Activated CD8-positive, alpha-beta T cell treated with anti-CD3 and anti-CD28 coated beads for 36 hours (primary cell): ENCODE results near the gene CENPP. TPM values are rescaled to one million over a fixed set of nuclear protein-coding genes. Genes with fewer than 3 reads are reported as not detected.

Experiments
- ATAC-seq: fragments of 200-7000 bp; cut with Tn5 transposase; one replicate; pipeline ENCODE4 v1.10.0; 2021; ENCODE audit warnings: mild to moderate bottlenecking, moderate library complexity
- CTCF ChIA-PET: fragments of 350-600 bp; sonication (Branson Sonifier 250); formaldehyde crosslinking; loops from one replicate; lab custom pipeline; 2021; ENCODE audit warnings: antibody characterized with exemption; lab: Charles Lee
- POLR2A ChIA-PET: fragments of 350-600 bp; sonication (Branson Sonifier 250); formaldehyde crosslinking; loops from one replicate; lab custom pipeline; 2021; ENCODE audit warnings: antibody characterized with exemption; lab: Charles Lee
- DNase-seq: peaks from one replicate; pipeline ENCODE4 v3.0.0-alpha.2; 2020
- H3K27ac Mint-ChIP-seq: one replicate; pipeline ENCODE4 v1.8.0; 2021; ENCODE audit warnings: mild to moderate bottlenecking, mixed read lengths
- H3K27me3 Mint-ChIP-seq: one replicate; pipeline ENCODE4 v1.8.0; 2021; ENCODE audit warnings: mixed read lengths
- H3K36me3 Mint-ChIP-seq: one replicate; pipeline ENCODE4 v1.8.0; 2021; ENCODE audit warnings: low read depth, mixed read lengths
- H3K4me1 Mint-ChIP-seq: one replicate; pipeline ENCODE4 v1.8.0; 2021; ENCODE audit warnings: low read depth, mixed read lengths
- H3K4me3 Mint-ChIP-seq: one replicate; pipeline ENCODE4 v1.8.0; 2021; ENCODE audit warnings: mild to moderate bottlenecking, moderate library complexity, mixed read lengths
- H3K9me3 Mint-ChIP-seq: one replicate; pipeline ENCODE4 v1.8.0; 2021; ENCODE audit warnings: mixed read lengths
- intact Hi-C: fragments of 100-400 bp; cut with micrococcal nuclease; formaldehyde crosslinking; loops from one replicate; pipeline ENCODE4 v1.10.0; 2022
- total RNA-seq, 2 experiments: library from RNA; stranded (reverse); gene quantifications; one replicate each; pipeline ENCODE4 v1.2.3, GENCODE V29; 2021
- TF ChIP-seq, protein P1 (sequence below): fragments of 200-600 bp; IDR thresholded peaks from one replicate; pipeline ENCODE4 v1.8.0; 2022; ENCODE audit warnings: antibody characterized with exemption, mild to moderate bottlenecking

CENPP gene
- total RNA-seq, 2 experiments from 2014 or later, result 22.5 to 28.7 TPM

DNA sequence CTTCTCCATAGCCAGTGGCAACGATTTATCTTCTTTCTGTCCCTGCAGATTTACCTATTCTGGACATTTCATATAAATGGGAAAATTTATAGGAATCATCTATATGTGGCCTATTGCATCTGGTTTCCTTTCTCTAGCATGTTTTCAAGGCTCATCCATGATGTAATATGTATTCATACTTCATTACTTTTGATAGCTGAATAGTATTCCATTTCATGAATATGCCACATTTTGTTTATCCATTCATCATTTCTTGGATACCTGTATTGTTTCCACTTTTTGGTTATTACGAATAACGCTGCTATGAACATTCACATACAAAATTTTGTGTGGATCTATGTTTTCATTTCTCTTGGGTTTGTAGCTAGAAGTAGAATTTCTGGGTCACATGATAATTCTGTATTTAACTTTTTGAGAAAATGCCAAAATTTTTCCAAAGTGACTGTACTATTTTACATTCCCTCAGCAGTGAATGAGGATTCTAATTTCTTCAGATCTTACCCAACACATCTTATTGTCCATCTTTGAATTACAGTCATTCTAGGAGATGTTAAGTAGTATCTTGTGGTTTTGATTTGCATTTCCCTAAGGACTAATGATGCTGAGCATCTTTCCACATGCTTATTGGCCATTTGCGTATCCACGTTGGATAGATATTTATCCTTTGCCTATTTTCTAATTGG, 35.9 kb upstream of the CENPP start:
- peaks cover 51% of the 10 kb centered on the region for H3K4me1 Mint-ChIP-seq
- ATAC-seq (no peak), DNase-seq (no peak)
- H3K36me3 Mint-ChIP-seq, result peaks cover 67% of the 10 kb centered on the region
- H3K4me3 Mint-ChIP-seq, result no peak overlapping the region
- intact Hi-C loops, result no loop called here
- TF ChIP-seq, protein P1, sequence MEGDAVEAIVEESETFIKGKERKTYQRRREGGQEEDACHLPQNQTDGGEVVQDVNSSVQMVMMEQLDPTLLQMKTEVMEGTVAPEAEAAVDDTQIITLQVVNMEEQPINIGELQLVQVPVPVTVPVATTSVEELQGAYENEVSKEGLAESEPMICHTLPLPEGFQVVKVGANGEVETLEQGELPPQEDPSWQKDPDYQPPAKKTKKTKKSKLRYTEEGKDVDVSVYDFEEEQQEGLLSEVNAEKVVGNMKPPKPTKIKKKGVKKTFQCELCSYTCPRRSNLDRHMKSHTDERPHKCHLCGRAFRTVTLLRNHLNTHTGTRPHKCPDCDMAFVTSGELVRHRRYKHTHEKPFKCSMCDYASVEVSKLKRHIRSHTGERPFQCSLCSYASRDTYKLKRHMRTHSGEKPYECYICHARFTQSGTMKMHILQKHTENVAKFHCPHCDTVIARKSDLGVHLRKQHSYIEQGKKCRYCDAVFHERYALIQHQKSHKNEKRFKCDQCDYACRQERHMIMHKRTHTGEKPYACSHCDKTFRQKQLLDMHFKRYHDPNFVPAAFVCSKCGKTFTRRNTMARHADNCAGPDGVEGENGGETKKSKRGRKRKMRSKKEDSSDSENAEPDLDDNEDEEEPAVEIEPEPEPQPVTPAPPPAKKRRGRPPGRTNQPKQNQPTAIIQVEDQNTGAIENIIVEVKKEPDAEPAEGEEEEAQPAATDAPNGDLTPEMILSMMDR, result no peak
- CTCF ChIA-PET, result interaction anchor here (1.2 to 1.7 kb wide), 3 partner anchors 11 to 13 kb away, joined by 3 to 5 read pairs (median 3); no protein-coding TSS in a partner anchor
- no peaks in the 10 kb centered on the region for H3K9me3 Mint-ChIP-seq
- no peak overlapping the region for H3K27ac Mint-ChIP-seq
- POLR2A ChIA-PET, result interaction anchor here (0.8 to 1.7 kb wide), 4 partner anchors 18 to 55 kb away, joined by 3 to 5 read pairs (median 4); partner anchors contain the start of gene CENPP
- H3K27me3 Mint-ChIP-seq, result no peaks in the 10 kb centered on the region

- peaks cover 61% of the 10 kb centered on the region for H3K36me3 Mint-ChIP-seq
- TF ChIP-seq, protein P1, result no peak
- ChIA-PET POLR2A (interaction anchor here (1.0 to 2.5 kb wide), 7 partner anchors 8 to 36 kb away, joined by 3 to 15 read pairs (median 3); partner anchors contain the start of gene NOL8), CTCF (interaction anchor here (1.6 to 1.9 kb wide), 3 partner anchors 12 to 36 kb away, joined by 3 to 6 read pairs (median 5); no protein-coding TSS in a partner anchor)
- ATAC-seq (no peak), DNase-seq (no peak)
- H3K4me3 Mint-ChIP-seq, result peak overlapping the region; percentile 85
- H3K27me3 Mint-ChIP-seq, result no peaks in the 10 kb centered on the region
- H3K4me1 Mint-ChIP-seq, result peaks cover 54% of the 10 kb centered on the region
- no peaks in the 10 kb centered on the region for H3K9me3 Mint-ChIP-seq
- peak overlapping the region; percentile 81 for H3K27ac Mint-ChIP-seq
- intact Hi-C loops, result no loop called here
Observed at GRCh38 chr9:92290785-92291429, 34.8 kb upstream of the CENPP start.

DNA sequence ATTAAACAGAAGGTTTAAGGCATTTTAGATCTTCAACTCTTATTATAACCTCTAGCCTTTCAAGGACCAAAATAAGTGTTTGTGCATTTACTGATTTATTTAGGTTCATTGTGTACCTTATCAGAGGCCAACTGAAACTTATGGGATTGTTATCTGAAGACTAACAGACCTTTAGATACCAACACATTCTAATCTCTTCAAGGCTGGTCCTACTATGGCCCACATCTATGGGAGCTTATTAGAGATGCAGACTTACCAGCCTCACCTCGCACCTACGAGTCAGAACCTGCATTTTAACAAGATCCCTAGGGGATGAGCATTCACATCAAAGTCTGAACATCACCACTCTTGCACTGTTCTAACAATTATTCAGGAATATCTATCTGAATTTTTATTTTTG, 34.2 kb upstream of the CENPP start:
- Mint-ChIP-seq H3K36me3 (peaks cover 64% of the 10 kb centered on the region), H3K4me1 (peaks cover 55% of the 10 kb centered on the region), H3K27me3 (no peaks in the 10 kb centered on the region), H3K27ac (peak overlapping the region; percentile 99), H3K4me3 (peak overlapping the region; percentile 85), H3K9me3 (no peaks in the 10 kb centered on the region)
- ChIA-PET POLR2A (interaction anchor here (1.0 to 2.5 kb wide), 6 partner anchors 9 to 36 kb away, joined by 3 to 15 read pairs (median 4); partner anchors contain the start of gene NOL8), CTCF (interaction anchor here (0.9 to 1.9 kb wide), 2 partner anchors 35 to 152 kb away, joined by 3 to 6 read pairs; no protein-coding TSS in a partner anchor)
- intact Hi-C loops, result no loop called here
- TF ChIP-seq, protein P1, result no peak
- no peak for ATAC-seq
- DNase-seq, result no peak

DNA sequence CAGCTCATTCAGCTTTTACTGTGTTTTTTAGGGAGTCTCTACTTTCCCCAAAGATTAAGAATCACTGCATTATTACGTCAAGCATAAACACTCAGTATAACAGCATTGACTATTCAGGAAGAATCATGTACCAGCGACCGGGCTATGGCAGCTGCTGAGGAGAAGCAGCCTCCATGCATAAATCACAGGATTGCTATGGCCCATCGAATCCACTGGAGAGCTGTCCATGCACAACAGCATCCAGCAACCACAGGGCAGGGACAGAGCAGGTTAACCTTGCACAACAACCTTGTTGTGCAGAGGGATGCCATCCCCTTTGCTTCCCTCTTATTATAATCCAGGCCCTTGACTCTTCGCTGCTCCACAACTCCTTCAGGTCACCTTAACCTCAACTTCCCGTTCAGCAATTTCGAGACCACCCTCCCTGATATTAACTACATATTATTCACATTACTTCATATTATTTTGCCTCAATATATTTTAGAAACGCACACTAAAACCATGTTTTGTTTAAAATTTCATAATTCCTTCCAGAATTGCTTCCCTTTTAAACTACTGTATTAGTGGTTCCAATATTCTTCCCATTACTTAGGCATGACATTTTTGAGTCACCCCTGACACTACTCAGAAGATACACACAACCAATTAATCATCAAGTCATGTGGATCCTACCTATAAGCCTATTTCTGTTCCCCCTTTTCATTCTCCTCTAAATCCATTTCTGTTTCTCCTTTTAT, 33.2 kb upstream of the CENPP start:
- H3K4me1 Mint-ChIP-seq, result peaks cover 55% of the 10 kb centered on the region
- peak overlapping the region; percentile 85 for H3K4me3 Mint-ChIP-seq
- peak overlapping the region; percentile 99 for H3K27ac Mint-ChIP-seq
- ATAC-seq, result no peak
- ChIA-PET CTCF (interaction anchor here (0.9 to 1.9 kb wide), 2 partner anchors 34 to 153 kb away, joined by 3 to 6 read pairs; no protein-coding TSS in a partner anchor), POLR2A (interaction anchor here (0.9 to 2.7 kb wide), 6 partner anchors 10 to 32 kb away, joined by 3 to 15 read pairs (median 9); partner anchors contain the start of genes CENPP and NOL8)
- peaks cover 66% of the 10 kb centered on the region for H3K36me3 Mint-ChIP-seq
- intact Hi-C loops, result no loop called here
- no peak for DNase-seq
- H3K9me3 Mint-ChIP-seq, result no peaks in the 10 kb centered on the region
- TF ChIP-seq, protein P1, result no peak
- no peaks in the 10 kb centered on the region for H3K27me3 Mint-ChIP-seq
